Activated CD4-positive, alpha-beta T cell treated with anti-CD3 and anti-CD28 coated beads for 36 hours (primary cell): ENCODE measurements around the gene CUX1. TPM values are rescaled to one million over a fixed set of nuclear protein-coding genes. Genes with fewer than 3 reads are reported as not detected.
"Not testable (repeated sequence)": the region's sequence is repeated elsewhere in the genome, so short reads cannot be mapped to it uniquely, and the experiment has no call there.

Experiments
- ATAC-seq: fragments of 200-7000 bp; cut with Tn5 transposase; one replicate; pipeline ENCODE4 v1.10.0; 2021; ENCODE audit warnings: mild to moderate bottlenecking, moderate library complexity
- CTCF ChIA-PET: fragments of 350-600 bp; sonication (Branson Sonifier 250); formaldehyde crosslinking; loops from one replicate; lab custom pipeline; 2021; ENCODE audit warnings: antibody characterized with exemption; lab: Charles Lee
- POLR2A ChIA-PET: fragments of 350-600 bp; sonication (Branson Sonifier 250); formaldehyde crosslinking; loops from one replicate; lab custom pipeline; 2021; ENCODE audit warnings: antibody characterized with exemption, inconsistent platforms; lab: Charles Lee
- DNase-seq: peaks from one replicate; pipeline ENCODE4 v3.0.0-alpha.2; 2020
- H3K27ac Mint-ChIP-seq: one replicate; pipeline ENCODE4 v1.8.0; 2021; ENCODE audit warnings: mixed read lengths
- H3K27me3 Mint-ChIP-seq: one replicate; pipeline ENCODE4 v1.8.0; 2021; ENCODE audit warnings: mixed read lengths
- H3K36me3 Mint-ChIP-seq: one replicate; pipeline ENCODE4 v1.8.0; 2021; ENCODE audit warnings: low read depth, mixed read lengths
- H3K4me1 Mint-ChIP-seq: one replicate; pipeline ENCODE4 v1.8.0; 2021; ENCODE audit warnings: mixed read lengths
- H3K4me3 Mint-ChIP-seq: one replicate; pipeline ENCODE4 v1.8.0; 2021; ENCODE audit warnings: mild to moderate bottlenecking, moderate library complexity, mixed read lengths
- H3K9me3 Mint-ChIP-seq: one replicate; pipeline ENCODE4 v1.8.0; 2021; ENCODE audit warnings: low read depth, mixed read lengths
- intact Hi-C, 2 experiments: fragments of 100-400 bp; cut with DNase I in 1 of 2; cut with micrococcal nuclease in 1 of 2; formaldehyde crosslinking; loops; one replicate each; pipeline versions ENCODE4 v1.14.2 to v1.15.1; 2022 to 2024; cut with DNase I, micrococcal nuclease
- total RNA-seq, 2 experiments: library from RNA; stranded (reverse); gene quantifications; one replicate each; pipeline ENCODE4 v1.2.3, GENCODE V29; 2021

Gene CUX1
- total RNA-seq, 2 experiments from 2014 or later, result 21.6 to 23.5 TPM

GRCh38 chr7:102045681-102046372, 228.4 kb downstream of the CUX1 start:
- Mint-ChIP-seq H3K27me3 (no peaks in the 10 kb centered on the region), H3K36me3 (peaks cover under 1% of the 10 kb centered on the region), H3K9me3 (no peaks in the 10 kb centered on the region), H3K4me3 (no peak overlapping the region), H3K27ac (no peak overlapping the region), H3K4me1 (peaks cover 12% of the 10 kb centered on the region)
- ChIA-PET CTCF (interaction anchor here (0.6 kb wide), 1 partner anchor 224 kb away, joined by 3 read pairs; no protein-coding TSS in a partner anchor), POLR2A (no interaction called here)
- DNase-seq (no peak), ATAC-seq (no peak)
- intact Hi-C loops, result no loop called here

GRCh38 chr7:102046373-102047117, 229.1 kb downstream of the CUX1 start:
- ATAC-seq (no peak), DNase-seq (no peak)
- no peak overlapping the region for H3K27ac Mint-ChIP-seq
- no peak overlapping the region for H3K4me3 Mint-ChIP-seq
- peaks cover 4% of the 10 kb centered on the region for H3K36me3 Mint-ChIP-seq
- POLR2A ChIA-PET, result no interaction called here
- H3K27me3 Mint-ChIP-seq, result no peaks in the 10 kb centered on the region
- intact Hi-C loops, result no loop called here
- no peaks in the 10 kb centered on the region for H3K9me3 Mint-ChIP-seq
- CTCF ChIA-PET, result interaction anchor here (0.6 kb wide), 1 partner anchor 225 kb away, joined by 3 read pairs; no protein-coding TSS in a partner anchor
- H3K4me1 Mint-ChIP-seq, result peaks cover 12% of the 10 kb centered on the region

- H3K36me3 Mint-ChIP-seq, result peaks cover 5% of the 10 kb centered on the region
- H3K4me3 Mint-ChIP-seq, result no peak overlapping the region
- POLR2A ChIA-PET, result no interaction called here
- intact Hi-C loops, result no loop called here
- ATAC-seq, result no peak
- H3K27me3 Mint-ChIP-seq, result no peaks in the 10 kb centered on the region
- H3K27ac Mint-ChIP-seq, result no peak overlapping the region
- H3K9me3 Mint-ChIP-seq, result no peaks in the 10 kb centered on the region
- CTCF ChIA-PET, result no interaction called here
- no peak for DNase-seq
- peaks cover 12% of the 10 kb centered on the region for H3K4me1 Mint-ChIP-seq
Observed at GRCh38 chr7:102047167-102047566, 229.7 kb downstream of the CUX1 start.

GRCh38 chr7:102049765-102050164, 232.3 kb downstream of the CUX1 start:
- H3K27ac Mint-ChIP-seq, result no peak overlapping the region
- peaks cover 6% of the 10 kb centered on the region for H3K9me3 Mint-ChIP-seq
- H3K27me3 Mint-ChIP-seq, result no peaks in the 10 kb centered on the region
- DNase-seq (no peak), ATAC-seq (no peak)
- peaks cover 4% of the 10 kb centered on the region for H3K4me1 Mint-ChIP-seq
- CTCF ChIA-PET, result interaction anchor here (0.5 kb wide), 1 partner anchor 1197 kb away, joined by 3 read pairs; the partner anchor contains the start of gene SLC12A9
- intact Hi-C loops, result no loop called here
- peaks cover 16% of the 10 kb centered on the region for H3K36me3 Mint-ChIP-seq
- POLR2A ChIA-PET, result interaction anchor here (0.6 kb wide), 1 partner anchor 15 kb away, joined by 4 read pairs; no protein-coding TSS in a partner anchor
- no peak overlapping the region for H3K4me3 Mint-ChIP-seq

GRCh38 chr7:102050864-102051460, 233.5 kb downstream of the CUX1 start:
- Mint-ChIP-seq H3K4me1 (no peaks in the 10 kb centered on the region), H3K27me3 (no peaks in the 10 kb centered on the region), H3K27ac (no peak overlapping the region), H3K9me3 (peaks cover 12% of the 10 kb centered on the region), H3K36me3 (peaks cover 21% of the 10 kb centered on the region), H3K4me3 (no peak overlapping the region)
- CTCF ChIA-PET, result no interaction called here
- DNase-seq, result no peak
- intact Hi-C loops, result no loop called here
- POLR2A ChIA-PET, result no interaction called here
- ATAC-seq, result no peak

- intact Hi-C loops, ATAC-seq, DNase-seq, H3K4me1 Mint-ChIP-seq, H3K4me3 Mint-ChIP-seq, H3K27me3 Mint-ChIP-seq, H3K27ac Mint-ChIP-seq, POLR2A ChIA-PET: not testable (repeated sequence)
- Mint-ChIP-seq H3K9me3 (peaks cover 12% of the 10 kb centered on the region), H3K36me3 (peaks cover 21% of the 10 kb centered on the region)
- CTCF ChIA-PET, result interaction anchor here (0.6 kb wide), 1 partner anchor 1108 kb away, joined by 3 read pairs; no protein-coding TSS in a partner anchor
Observed at GRCh38 chr7:102051736-102052135, 234.3 kb downstream of the CUX1 start.

GRCh38 chr7:102054158-102054557, 236.7 kb downstream of the CUX1 start:
- CTCF ChIA-PET, result no interaction called here

GRCh38 chr7:102055181-102055976, 238.0 kb downstream of the CUX1 start:
- H3K4me3 Mint-ChIP-seq, result no peak overlapping the region
- no peak overlapping the region for H3K27ac Mint-ChIP-seq
- ChIA-PET CTCF (interaction anchor here (0.7 to 1.8 kb wide), 2 partner anchors 9 to 255 kb away, joined by 3 to 6 read pairs; no protein-coding TSS in a partner anchor), POLR2A (no interaction called here)
- intact Hi-C loops, result no loop called here
- no peaks in the 10 kb centered on the region for H3K27me3 Mint-ChIP-seq
- peaks cover 12% of the 10 kb centered on the region for H3K9me3 Mint-ChIP-seq
- peaks cover 2% of the 10 kb centered on the region for H3K4me1 Mint-ChIP-seq
- DNase-seq (no peak), ATAC-seq (no peak)
- peaks cover 26% of the 10 kb centered on the region for H3K36me3 Mint-ChIP-seq

More at GRCh38 chr7:102054158-102054557, 236.7 kb downstream of the CUX1 start:
- intact Hi-C loops, result no loop called here
- no peak for DNase-seq
- H3K4me1 Mint-ChIP-seq, result peaks cover 2% of the 10 kb centered on the region
- H3K4me3 Mint-ChIP-seq, result no peak overlapping the region
- POLR2A ChIA-PET, result no interaction called here
- no peak overlapping the region for H3K27ac Mint-ChIP-seq
- peaks cover 12% of the 10 kb centered on the region for H3K9me3 Mint-ChIP-seq
- no peak for ATAC-seq
- peaks cover 24% of the 10 kb centered on the region for H3K36me3 Mint-ChIP-seq
- no peaks in the 10 kb centered on the region for H3K27me3 Mint-ChIP-seq

GRCh38 chr7:102059524-102059923, 242.1 kb downstream of the CUX1 start:
- Mint-ChIP-seq H3K36me3 (peaks cover 10% of the 10 kb centered on the region), H3K27me3 (no peaks in the 10 kb centered on the region), H3K4me1 (peaks cover 2% of the 10 kb centered on the region), H3K9me3 (peaks cover 7% of the 10 kb centered on the region), H3K4me3 (no peak overlapping the region), H3K27ac (no peak overlapping the region)
- ChIA-PET CTCF (interaction anchor here (0.6 to 1.0 kb wide), 2 partner anchors 34 to 359 kb away, joined by 3 read pairs; no protein-coding TSS in a partner anchor), POLR2A (no interaction called here)
- intact Hi-C loops, result no loop called here
- DNase-seq, result no peak
- no peak for ATAC-seq

- H3K36me3 Mint-ChIP-seq, result peaks cover 6% of the 10 kb centered on the region
- DNase-seq (no peak), ATAC-seq (no peak)
- no peaks in the 10 kb centered on the region for H3K27me3 Mint-ChIP-seq
- H3K4me1 Mint-ChIP-seq, result peaks cover 2% of the 10 kb centered on the region
- H3K9me3 Mint-ChIP-seq, result no peaks in the 10 kb centered on the region
- H3K4me3 Mint-ChIP-seq, result no peak overlapping the region
- H3K27ac Mint-ChIP-seq, result no peak overlapping the region
- intact Hi-C loops, result no loop called here
- ChIA-PET POLR2A (no interaction called here), CTCF (interaction anchor here (0.7 kb wide), 1 partner anchor 10 kb away, joined by 4 read pairs; no protein-coding TSS in a partner anchor)
Observed at GRCh38 chr7:102061354-102061945, 244.0 kb downstream of the CUX1 start.
